Measurements from ENCODE around the gene FBXL14.

DNA sequence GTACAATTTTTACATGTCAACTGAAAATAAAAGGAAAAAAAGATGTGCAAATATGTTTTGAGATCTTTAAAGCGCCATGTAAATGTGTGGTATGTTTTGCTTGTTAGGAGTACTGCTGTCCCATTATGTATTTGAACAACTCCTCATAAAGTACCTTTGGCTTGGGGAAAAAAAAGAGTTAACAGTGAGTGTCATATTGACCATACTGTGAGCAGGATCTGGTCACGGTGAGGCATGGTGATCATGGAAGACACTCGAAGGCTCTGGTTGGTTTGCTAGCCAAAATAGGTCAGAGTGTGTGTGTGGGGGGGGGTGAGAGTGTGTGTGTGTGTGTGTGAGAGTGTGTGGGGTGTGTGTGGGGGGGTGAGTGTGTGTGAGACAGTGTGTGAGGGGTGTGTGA is 10.1 kb upstream of the FBXL14 start:
- TF ChIP-seq, protein P1, sequence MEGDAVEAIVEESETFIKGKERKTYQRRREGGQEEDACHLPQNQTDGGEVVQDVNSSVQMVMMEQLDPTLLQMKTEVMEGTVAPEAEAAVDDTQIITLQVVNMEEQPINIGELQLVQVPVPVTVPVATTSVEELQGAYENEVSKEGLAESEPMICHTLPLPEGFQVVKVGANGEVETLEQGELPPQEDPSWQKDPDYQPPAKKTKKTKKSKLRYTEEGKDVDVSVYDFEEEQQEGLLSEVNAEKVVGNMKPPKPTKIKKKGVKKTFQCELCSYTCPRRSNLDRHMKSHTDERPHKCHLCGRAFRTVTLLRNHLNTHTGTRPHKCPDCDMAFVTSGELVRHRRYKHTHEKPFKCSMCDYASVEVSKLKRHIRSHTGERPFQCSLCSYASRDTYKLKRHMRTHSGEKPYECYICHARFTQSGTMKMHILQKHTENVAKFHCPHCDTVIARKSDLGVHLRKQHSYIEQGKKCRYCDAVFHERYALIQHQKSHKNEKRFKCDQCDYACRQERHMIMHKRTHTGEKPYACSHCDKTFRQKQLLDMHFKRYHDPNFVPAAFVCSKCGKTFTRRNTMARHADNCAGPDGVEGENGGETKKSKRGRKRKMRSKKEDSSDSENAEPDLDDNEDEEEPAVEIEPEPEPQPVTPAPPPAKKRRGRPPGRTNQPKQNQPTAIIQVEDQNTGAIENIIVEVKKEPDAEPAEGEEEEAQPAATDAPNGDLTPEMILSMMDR (IDR thresholded peaks at IDR 0.05): no peak
- TF ChIP-seq POLR2A (IDR thresholded peaks at IDR 0.05): no peak
